Stimulated activated CD4-positive, alpha-beta T cell treated with anti-CD3 and anti-CD28 coated beads, Interleukin-1b, Interleukin-23, amount 100 ng/mL, for 24 hours (primary cell): Measurements from ENCODE around the gene HBG2.
"Not testable (repeated sequence)": the region's sequence is repeated elsewhere in the genome, so short reads cannot be mapped to it uniquely, and the experiment has no call there.

Experiments used
- DNase-seq, 4 experiments: peaks; one replicate each; pipeline ENCODE4 v3.0.0-alpha.2; 2020; ENCODE audit warnings: low read depth in 4 of 4, low spot score in 1 of 4

Gene HBG2

GRCh38 chr11:5250543-5251204 is 3.9 kb downstream of the HBG2 start:
- DNase-seq, result no peak

DNA sequence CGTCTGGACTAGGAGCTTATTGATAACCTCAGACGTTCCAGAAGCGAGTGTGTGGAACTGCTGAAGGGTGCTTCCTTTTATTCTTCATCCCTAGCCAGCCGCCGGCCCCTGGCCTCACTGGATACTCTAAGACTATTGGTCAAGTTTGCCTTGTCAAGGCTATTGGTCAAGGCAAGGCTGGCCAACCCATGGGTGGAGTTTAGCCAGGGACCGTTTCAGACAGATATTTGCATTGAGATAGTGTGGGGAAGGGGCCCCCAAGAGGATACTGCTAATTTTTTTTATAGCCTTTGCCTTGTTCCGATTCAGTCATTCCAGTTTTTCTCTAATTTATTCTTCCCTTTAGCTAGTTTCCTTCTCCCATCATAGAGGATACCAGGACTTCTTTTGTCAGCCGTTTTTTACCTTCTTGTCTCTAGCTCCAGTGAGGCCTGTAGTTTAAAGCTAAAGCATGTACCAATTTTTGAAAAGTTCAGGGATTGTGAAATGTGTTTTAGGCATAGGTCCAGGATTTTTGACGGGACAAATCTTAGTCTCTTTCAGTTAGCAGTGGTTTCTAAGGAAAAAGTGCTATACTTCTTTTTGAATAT is 4.7 kb downstream of the HBG2 start, which contains the start of gene HBG1:
TSS of gene HBG1 (minus strand) at position 51 of the 590 bp plus-strand sequence. CDS start 53 bp downstream, outside the sequence.
- not testable (repeated sequence) for DNase-seq

GRCh38 chr11:5248498-5248897 is 6.1 kb downstream of the HBG2 start:
- not testable (repeated sequence) for DNase-seq

DNA sequence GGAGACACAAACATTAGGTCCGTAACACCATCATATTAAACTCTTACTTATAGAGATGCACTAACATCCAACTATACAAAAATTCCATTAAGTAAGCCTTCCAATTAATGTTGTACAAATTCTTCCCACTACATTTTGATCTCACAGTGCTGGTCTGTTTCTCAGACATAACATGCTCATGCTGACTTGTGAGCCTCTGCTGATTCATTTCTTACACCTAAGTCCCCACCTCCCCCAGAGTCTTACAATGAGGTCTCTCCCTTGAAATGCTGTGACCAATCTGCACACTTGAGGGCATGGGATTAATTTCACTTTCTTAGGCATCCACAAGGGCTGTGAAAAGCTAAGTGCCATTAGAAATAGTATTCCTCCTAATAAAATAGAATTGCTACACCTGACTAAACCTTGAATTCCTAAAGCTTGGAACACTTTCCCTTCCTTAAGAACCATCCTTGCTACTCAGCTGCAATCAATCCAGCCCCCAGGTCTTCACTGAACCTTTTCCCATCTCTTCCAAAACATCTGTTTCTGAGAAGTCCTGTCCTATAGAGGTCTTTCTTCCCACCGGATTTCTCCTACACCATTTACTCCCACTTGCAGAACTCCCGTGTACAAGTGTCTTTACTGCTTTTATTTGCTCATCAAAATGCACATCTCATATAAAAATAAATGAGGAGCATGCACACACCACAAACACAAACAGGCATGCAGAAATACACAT is 6.9 kb downstream of the HBG2 start:
- no peak for DNase-seq

DNA sequence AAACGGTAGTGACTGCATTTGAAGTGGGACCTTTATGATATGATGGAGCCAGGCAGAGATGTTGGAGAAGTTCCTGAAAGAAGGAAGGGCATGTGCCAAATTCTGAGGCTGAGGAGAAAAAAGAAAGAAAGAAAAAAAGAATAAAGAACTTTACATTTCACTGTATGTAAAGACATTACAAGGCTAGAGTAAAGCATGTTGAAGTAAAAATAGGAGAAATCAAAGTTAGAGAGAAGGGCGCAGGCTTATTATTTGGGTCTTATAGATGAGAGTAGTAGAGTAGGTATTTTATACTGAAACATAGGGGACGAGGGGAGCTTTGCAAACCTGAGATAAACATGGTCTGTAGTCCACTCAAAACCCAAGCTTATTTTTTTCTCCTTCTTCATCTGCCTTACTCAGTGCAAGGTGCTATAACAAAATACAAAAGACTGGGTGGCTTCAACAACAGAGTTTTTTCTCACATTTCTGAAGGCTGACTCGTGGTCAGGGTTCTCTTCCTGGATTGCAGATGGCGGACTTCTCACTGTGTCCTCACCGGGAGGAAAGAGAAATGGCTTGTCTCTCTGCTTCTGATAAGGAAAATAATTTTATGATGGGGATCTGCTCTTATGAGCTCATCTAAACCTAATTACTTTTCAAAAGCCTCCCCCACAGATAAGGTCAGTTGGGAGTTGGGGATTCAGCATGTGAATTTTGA is 7.7 kb downstream of the HBG2 start:
- no peak for DNase-seq

DNA sequence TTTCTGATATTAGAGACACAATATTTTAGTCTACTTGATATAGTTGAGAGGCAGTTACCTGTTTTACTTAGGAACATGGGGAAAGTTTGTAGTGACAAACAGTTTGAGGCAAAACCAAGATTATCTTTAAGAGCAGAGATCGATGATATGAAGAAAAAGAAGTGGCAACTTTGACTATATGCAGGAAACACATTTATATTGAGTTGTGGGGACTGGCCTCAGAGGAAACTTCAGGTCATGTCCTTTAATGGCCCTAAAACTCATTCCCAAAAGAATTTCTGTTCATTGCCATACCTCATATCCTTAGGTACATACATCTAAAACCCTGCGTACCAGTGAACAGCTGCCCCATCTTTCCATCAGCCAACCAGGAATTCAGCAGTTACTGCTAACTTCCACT is 9.4 kb downstream of the HBG2 start:
- no peak for DNase-seq

- no peak for DNase-seq
Measured at GRCh38 chr11:5243816-5244180, 10.8 kb downstream of the HBG2 start.

DNA sequence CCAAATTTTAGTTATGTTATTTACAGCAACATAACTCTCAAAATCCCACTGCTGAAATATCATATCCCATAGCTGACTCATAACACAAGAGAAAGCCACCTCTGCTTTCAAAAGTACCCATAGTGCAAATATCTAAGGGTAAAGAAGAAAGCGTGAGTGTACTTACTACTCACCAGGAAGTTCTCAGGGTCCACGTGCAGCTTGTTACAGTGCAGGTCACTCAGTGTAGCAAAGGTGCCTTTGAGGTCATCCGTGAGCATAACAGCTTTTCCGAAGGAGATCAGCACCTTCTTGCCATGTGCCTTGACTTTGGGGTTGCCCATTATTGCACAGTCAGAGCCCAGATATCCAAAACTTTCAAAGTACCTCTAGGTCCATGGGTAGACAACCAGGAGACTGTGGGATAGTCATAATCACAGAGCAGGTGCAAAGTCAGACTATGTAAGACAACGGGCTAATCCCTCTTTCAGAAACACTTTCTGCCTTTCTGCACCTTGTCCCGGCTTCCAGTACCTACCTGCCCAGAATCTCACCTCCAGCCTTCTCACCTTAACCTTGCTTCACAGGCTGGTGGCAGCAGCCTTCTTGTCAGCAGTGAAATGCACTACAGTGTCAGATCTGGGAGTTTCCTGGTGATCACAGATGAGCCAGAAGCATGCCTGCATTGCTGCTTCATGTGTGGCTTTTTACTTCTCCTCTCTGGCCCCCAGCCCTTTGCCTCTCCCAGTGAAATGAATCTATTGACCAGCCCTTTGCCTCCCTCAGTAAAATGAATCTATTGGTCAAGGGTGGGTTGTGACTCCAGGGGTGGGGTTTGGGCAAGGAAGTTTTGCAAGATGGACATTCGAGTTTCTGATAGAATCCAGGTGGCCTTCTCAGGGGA is 11.4 kb downstream of the HBG2 start:
- no peak for DNase-seq

DNA sequence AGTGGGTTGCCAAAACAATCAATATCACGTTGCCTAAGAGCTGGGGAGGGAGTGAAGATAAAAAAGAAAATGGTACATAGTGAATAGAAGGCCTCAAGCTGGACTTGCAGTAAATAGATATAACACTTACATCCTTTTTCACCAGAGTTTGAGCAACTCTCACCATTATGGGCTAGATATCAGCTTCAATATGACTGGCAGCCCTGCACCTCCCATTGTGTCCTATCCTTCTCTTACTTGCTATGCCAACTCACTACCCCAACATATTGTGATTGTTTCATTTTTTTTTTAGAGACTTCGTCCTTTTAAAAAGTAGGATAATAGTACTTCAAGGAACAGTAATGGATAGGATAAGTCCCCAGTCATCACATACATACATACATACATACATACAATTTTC is 12.4 kb downstream of the HBG2 start:
- DNase-seq, result no peak

- DNase-seq, result no peak
Measured at GRCh38 chr11:5241458-5241857, 13.1 kb downstream of the HBG2 start.

DNA sequence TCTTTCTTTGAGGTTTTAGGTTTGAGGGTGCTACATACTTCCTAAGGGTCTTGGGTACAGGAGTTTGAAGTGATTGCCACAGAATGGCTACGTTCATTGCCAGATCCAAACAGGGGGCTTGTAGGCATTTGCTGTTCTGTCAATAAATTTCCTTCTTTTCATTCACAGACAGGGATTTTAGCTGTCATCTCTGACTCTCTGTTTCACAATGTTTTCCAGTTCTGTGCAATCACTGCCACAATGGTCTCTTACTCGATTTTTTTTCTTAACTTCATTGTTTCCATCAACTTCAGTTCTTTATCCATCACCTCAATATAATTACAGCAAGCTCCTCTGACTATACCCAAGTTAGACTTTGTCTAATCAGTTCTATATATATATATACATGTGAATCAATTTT is 14.1 kb downstream of the HBG2 start:
- no peak for DNase-seq

DNA sequence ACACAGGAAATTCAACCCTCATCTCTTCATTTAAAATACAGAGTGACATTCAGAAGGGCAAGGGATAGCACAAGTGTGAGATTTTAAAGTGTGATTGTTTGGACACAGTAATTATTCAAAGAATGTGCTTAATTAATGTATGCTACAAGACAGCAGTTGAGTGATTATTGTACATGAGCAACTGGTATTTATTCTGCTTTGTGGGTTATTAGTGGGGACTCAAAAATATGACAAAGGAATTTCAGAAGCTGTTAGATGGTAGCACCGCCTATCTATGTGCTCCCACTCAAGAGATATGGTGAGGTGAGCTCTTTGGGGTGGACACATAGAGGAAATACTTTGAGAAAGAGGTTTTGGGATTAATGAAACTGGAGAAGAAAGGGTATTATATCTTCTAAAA is 14.5 kb downstream of the HBG2 start:
- no peak for DNase-seq

- no peak for DNase-seq
Measured at GRCh38 chr11:5239046-5239445, 15.5 kb downstream of the HBG2 start.

GRCh38 chr11:5238486-5238885 is 16.1 kb downstream of the HBG2 start:
- no peak for DNase-seq

DNA sequence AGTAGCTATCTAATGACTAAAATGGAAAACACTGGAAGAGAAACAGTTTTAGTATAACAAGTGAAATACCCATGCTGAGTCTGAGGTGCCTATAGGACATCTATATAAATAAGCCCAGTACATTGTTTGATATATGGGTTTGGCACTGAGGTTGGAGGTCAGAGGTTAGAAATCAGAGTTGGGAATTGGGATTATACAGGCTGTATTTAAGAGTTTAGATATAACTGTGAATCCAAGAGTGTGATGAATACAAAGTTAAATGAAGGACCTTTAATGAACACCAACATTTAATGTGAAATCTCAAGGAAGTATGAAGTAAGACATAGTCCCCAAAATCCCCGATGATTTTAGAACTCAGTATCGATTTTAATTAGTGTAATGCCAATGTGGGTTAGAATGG is 17.2 kb downstream of the HBG2 start:
- DNase-seq, result no peak

DNA sequence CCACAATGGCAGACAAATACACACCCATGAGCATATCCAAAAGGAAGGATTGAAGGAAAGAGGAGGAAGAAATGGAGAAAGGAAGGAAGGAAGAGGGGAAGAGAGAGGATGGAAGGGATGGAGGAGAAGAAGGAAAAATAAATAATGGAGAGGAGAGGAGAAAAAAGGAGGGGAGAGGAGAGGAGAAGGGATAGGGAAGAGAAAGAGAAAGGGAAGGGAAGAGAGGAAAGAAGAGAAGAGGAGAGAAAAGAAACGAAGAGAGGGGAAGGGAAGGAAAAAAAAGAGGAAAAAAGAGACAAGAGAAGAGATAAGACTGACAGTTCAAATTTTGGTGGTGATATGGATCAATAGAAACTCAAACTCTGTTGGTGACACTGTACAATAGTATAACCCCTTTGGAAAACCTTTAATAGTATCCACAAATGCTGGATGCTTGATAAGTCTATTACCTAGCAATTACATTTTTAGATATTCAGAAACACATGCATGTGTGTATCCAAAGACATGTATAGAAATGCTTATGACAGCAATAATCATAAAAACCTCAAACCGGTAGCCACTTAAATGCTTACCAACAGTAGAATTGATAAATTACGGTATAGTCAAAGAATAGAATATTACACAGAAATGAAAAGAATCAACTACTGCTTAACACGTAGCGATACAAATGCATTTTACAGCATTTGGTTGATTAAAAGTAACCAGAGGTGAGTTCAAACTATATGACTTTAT is 19.1 kb downstream of the HBG2 start:
- no peak for DNase-seq

- DNase-seq, result no peak
Measured at GRCh38 chr11:5234381-5234834, 20.2 kb downstream of the HBG2 start, which contains the start of gene HBD. TSS of gene HBD (minus strand) at chr11:5234483. CDS start at chr11:5234433, 50 bp downstream.

DNA sequence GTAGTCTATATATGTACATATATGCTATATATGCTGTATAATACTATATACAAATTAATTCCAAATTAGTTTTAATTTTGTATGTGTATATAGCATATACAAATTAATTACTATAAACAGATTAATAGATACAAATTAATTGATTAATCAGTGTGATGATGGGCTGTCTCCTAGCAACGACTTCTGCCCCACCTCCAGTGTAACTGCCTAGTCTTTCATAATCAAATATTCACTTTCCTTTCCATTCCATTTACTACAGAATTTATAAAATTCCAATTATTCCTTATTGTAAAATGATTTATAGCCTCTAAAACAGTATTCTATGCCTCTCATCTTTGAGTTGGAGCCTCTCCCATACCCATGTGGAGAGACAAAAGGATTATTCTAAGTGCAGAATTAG is 21.3 kb downstream of the HBG2 start:
- DNase-seq, result no peak

- DNase-seq, result no peak
Measured at GRCh38 chr11:5232821-5233220, 21.8 kb downstream of the HBG2 start.

DNA sequence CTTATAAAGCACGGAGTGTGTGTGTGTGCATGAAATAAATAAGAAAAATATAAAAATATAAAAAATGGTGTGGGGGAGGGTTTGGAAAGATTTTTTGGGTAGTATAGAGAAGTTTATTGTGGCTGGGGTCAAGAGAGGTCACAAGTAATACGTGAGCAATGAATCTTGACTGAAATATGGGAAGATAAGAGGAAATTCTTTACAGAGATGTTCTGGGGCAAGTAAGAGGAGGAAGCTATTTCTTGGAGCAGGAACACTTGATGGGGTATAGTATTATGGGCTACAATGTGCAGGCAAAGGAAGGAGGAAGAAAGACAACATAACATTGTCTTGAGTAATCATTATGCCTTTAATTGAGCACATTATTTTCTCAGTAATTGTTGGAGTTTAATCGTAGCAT is 22.4 kb downstream of the HBG2 start:
- DNase-seq, result no peak
